ENCODE results near the gene RARB.

- TF ChIP-seq POLR2A (IDR thresholded peaks at IDR 0.05), result no peak
- TF ChIP-seq CTCF (IDR thresholded peaks at IDR 0.05), result no peak
- no peak for TF ChIP-seq EP300 (IDR thresholded peaks at IDR 0.05)
Measured at GRCh38 chr3:25476639-25477038, 48.6 kb downstream of the RARB start.
